ENCODE results near the gene LUZP4.
"Not testable (repeated sequence)": the region's sequence is repeated elsewhere in the genome, so short reads cannot be mapped to it uniquely, and the experiment has no call there.

Gene LUZP4

DNA sequence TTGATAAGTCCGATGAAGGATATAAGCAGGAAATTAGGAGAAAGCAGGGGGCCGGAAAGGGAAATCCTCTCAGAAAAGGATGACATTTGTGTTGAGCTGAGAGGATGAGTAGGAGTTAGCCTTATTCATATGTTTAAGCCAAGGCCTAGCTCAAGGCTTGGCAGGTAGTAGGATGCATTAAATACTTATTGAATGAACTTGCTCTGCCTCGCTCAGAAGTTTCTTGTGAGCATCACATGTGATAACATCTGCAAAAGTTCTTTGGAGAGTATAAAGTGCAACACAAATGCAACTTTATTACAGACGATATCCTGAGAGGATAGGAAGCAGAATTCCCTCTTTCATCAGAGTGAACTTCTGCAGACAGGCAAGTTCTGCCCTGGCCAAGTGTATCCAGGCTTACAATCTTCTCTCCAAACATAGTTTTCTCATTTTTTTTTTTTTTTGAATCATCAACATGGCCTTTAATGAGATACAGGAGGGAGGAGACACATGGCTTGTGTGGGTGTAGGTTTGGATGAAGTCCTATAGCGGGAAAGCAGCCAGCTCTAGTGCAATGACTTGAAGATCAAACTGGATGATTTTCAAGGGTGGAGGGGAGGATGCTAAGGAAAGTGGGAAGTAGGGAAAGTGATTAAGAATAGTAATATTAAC lies 48.1 kb downstream of the LUZP4 start:
- DNase-seq, result no peak

DNA sequence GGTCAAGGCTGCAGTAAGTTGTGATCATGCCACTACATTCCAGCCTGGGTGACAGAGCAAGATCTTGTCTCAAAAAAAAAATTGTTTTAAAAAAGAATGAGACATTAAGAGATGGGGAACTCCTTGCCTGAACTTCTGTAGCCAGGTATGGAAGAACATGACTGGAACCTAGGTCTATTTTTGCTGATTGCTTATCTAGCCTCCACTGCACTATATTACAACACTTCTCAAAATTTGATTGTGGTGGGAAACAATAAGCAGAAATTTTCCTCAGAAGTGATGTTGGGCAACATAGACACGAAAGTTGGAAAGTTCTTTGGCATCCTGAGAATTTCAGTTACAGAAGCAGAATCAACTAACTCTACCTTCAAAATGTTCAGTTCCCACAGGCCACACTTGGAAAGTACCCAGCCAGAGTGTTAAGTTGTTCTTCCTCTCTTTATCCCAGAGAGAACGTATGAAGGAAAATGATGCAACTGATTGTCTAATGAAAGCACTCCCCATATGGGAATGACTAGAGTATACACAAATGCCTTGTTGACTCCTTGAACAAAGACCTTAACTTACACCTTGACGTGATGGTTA lies 50.0 kb downstream of the LUZP4 start:
- no peak for DNase-seq

DNA sequence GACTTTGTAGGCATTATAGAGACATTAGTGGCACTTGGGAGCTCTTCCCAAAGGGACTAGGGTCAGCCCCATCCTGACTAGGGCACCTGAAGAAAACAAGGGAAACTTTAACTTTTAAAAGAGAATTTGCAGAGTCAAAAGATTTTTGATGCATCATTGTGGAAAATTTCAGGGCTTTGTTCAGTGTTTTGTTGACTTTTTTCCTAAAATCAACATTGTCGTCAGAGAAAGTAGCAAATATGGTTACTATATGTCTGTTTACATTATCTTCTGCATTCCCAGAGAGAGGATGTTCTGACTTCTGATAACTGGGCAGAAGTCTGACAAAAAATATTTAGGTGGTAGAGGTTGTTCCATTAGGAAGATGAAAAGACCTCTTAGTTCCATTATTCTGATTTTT lies 51.9 kb downstream of the LUZP4 start:
- DNase-seq, result no peak

DNA sequence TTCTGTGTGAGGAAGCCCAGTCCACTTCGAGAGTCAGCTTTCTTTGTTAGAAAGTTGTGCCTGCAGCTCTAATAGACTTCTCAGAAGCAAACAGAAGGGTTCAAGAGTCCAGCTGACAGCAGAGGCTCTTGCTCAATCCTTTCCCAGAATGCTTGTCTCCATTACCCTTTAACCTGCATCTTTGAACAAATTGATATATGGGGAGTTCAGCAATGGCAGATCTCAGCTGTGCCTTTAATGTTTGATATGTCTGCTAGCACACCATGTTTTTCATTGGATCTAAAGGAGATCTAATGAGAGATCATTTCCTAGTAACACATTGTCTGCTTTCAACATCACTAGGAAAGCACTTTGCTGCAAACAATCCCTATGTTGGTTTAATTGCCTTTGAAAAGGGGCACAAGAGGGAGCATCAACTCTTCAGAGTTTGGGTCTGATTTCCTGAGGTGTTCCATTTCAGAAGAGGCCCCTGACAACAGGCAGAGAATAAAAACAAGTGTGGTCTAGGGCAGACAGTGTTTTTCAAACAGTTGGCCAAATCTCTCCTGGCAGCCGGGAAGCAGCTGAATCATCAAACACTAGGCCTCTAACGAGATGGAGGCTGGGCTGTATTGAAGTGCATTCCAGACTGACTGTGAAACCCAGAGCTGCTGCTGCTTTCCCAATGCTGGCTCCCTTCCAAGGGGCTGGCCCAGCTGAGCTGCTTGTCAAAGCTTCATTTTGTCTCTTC lies 55.5 kb downstream of the LUZP4 start:
- DNase-seq, result no peak

DNA sequence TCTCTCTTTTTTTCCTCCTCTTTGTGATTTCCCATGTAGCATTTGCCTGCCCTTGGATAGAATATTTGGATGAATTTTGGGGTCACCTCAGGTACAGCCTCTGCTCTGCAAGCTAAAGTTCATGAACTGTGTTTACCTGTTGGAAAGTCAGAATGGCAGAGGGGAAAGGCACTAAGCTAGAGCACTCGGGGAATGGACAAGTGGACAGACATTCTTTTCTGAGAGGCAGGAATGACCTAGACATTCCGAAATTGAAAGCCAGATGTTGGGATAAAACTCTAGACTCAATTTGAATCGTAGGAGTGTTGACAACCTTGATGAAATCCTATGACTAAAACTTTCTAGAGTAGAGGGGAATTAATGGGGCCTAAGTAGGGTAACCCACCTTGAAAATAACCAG lies 56.1 kb downstream of the LUZP4 start:
- DNase-seq, result no peak

DNA sequence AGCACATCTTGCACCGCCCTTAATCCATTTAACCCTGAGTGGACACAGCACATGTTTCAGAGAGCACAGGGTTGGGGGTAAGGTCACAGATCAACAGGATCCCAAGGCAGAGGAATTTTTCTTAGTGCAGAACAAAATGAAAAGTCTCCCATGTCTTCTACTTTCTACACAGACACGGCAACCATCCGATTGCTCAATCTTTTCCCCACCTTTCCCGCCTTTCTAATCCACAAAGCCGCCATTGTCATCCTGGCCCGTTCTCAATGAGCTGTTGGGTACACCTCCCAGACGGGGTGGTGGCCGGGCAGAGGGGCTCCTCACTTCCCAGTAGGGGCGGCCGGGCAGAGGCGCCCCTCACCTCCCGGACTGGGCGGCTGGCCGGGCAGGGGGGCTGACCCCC lies 57.2 kb downstream of the LUZP4 start:
- not testable (repeated sequence) for DNase-seq

DNA sequence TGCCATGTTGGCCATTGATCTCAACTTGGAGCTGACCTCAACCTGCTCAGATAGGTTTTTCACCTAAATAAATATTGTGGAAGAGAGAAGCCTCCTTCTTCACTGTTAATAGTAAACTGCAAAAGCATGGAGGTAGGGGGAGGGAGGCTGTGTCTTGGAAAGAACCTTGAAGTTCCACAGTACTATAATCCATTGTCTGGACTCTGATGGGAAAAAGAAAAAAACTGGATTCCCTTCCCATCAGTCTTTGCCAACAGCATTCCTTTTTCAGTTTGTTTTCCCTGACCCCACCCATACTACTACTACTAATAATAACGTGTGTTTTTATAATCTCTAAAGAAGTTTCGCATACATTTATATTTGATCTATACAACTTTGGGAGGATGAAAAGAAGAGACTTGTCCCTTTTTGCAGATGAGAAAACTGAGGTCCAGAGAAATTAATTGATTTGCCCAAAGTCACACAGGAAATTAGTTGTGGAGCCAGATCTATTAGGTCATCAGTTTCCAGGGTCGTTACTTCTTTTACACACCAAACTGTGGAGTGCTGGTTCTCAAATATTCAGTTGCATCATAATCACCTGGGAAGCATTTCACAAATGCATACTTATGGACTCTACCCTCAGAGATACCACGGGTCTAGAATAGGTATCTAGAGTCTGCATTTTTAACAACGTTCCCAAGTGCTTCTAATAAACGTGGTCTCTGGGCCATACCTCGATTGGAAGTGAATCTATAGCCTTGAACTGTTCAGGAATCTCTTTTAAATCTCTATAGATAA lies 59.1 kb downstream of the LUZP4 start:
- DNase-seq, result no peak

DNA sequence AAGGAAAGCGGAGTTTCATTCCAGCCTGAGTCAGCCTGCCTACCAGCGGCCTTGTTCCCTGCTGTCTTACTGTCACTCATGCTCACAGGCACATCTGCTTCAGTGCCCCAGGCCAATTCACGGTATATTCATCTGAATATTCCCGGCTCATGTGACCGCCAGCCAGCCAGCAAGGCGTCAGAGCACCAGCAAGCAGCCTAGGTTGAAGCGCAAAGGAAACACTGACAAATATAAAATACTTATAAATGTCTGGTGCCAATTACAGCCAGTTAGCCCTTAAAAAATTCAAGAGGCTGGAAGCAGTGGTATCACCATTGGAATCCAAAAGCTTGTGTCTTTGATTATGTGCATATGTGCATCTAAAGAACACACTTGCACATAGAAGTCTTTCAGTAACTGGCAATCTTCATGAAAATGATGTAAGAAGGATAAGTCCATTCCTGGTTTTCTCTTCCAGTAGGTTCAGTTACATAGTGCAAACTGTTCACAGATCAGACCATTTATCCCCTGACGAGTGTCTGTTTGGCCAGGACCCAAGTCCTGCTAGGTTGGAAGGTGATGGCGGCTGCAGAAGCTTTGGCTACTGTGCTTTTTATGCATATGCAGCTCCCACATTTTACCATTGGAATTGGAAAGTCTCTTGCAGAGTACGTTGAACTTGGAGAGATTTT lies 61.3 kb downstream of the LUZP4 start:
- DNase-seq, result no peak

DNA sequence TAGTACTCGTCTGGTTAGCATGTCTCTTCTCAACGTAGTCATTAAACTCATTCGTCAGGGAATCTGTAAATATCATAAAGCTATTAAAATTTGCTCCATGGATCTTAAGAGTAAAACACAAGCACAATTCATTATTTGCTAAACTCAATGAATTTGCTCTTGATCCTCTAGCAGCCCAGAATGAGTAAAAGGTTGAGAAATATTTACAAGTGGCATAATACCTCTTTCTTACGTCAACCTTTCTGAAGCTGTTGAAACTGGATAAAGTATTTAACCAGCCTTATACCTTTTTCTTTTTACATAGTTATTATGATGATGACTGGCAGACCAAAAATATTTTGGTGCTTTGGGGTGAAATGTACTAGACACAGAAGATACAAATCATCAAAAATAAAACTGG lies 66.9 kb downstream of the LUZP4 start:
- DNase-seq, result no peak
